Right renal pelvis (tissue), 4 donors: ENCODE results near the gene TMEM115. TPM values are rescaled to one million over a fixed set of nuclear protein-coding genes. Genes with fewer than 3 reads are reported as not detected.

Experiments used
- DNase-seq, 4 donors: peaks; one replicate each; pipeline ENCODE4 v3.0.0-alpha.2; 2013; ENCODE audit warnings: low read depth in 4 of 4, low spot score in 3 of 4, missing footprints in 1 of 4
- polyA plus RNA-seq, 4 donors: library from polyadenylated mRNA; unstranded; fragments of 120-200 nt; gene quantifications; one replicate each; pipeline ENCODE4 v1.2.1, GENCODE V29; 2013; ENCODE audit not compliant: insufficient read length in 4 of 4

Gene TMEM115
- polyA plus RNA-seq, 4 donors, result 37.8 to 49.5 (median 38.7) TPM

- no peak for DNase-seq
Measured at GRCh38 chr3:50354186-50354764, 5.0 kb downstream of the TMEM115 start.

- DNase-seq, result no peak
Measured at GRCh38 chr3:50353245-50354004, 5.9 kb downstream of the TMEM115 start.

- DNase-seq, result no peak
Measured at GRCh38 chr3:50352781-50353180, 6.5 kb downstream of the TMEM115 start.

GRCh38 chr3:50351323-50351697 is 8.0 kb downstream of the TMEM115 start:
- no peak for DNase-seq

GRCh38 chr3:50350527-50351322 is 8.6 kb downstream of the TMEM115 start, which contains the start of the genes CYB561D2 and NPRL2:
CYB561D2 (plus strand) TSS chr3:50350862; CDS start chr3:50351434, 572 bp downstream.
NPRL2 (minus strand) TSS chr3:50350775; CDS start chr3:50350652, 123 bp downstream.
- peak; percentile 83 to 89 (median 86) for DNase-seq

- DNase-seq, result no peak
Measured at GRCh38 chr3:50350213-50350526, 9.2 kb downstream of the TMEM115 start.

- no peak for DNase-seq
Measured at GRCh38 chr3:50347187-50347813, 12.0 kb downstream of the TMEM115 start.

GRCh38 chr3:50345586-50346234 is 13.6 kb downstream of the TMEM115 start, which contains the start of gene ZMYND10:
ZMYND10 (minus strand) TSS chr3:50345732; CDS start chr3:50345579, 153 bp downstream.
- no peak for DNase-seq

GRCh38 chr3:50345008-50345407 is 14.3 kb downstream of the TMEM115 start:
- DNase-seq, result no peak

- no peak for DNase-seq
Measured at GRCh38 chr3:50342813-50343633, 16.3 kb downstream of the TMEM115 start.

GRCh38 chr3:50341996-50342650 is 17.2 kb downstream of the TMEM115 start:
- DNase-seq, result no peak

- DNase-seq, result no peak
Measured at GRCh38 chr3:50341537-50341936, 17.8 kb downstream of the TMEM115 start.

- no peak for DNase-seq
Measured at GRCh38 chr3:50340448-50341329, 18.6 kb downstream of the TMEM115 start, which contains the start of gene RASSF1. RASSF1 (minus strand) TSS chr3:50340836; CDS start chr3:50340805, 31 bp downstream.

GRCh38 chr3:50340147-50340447 is 19.2 kb downstream of the TMEM115 start:
- DNase-seq, result no peak

- DNase-seq, result no peak
Measured at GRCh38 chr3:50339485-50340146, 19.7 kb downstream of the TMEM115 start.

GRCh38 chr3:50338965-50339364 is 20.4 kb downstream of the TMEM115 start:
- DNase-seq, result no peak

- peak; percentile 92 to 97 (median 96) for DNase-seq
Measured at GRCh38 chr3:50337175-50337861, 22.0 kb downstream of the TMEM115 start.
